Pancreas (tissue), 10 donors: ENCODE measurements around the gene ABLIM2. TPM values are rescaled to one million over a fixed set of nuclear protein-coding genes. Genes with fewer than 3 reads are reported as not detected.

Experiments
- ATAC-seq, 4 donors: fragments of 200-7000 bp; cut with Tn5 transposase; one replicate each; pipeline versions ENCODE4 v1.8.0 to v1.9.1; 2020; ENCODE audit warnings: mild to moderate bottlenecking in 4 of 4, moderate library complexity in 4 of 4
- DNase-seq, 6 donors: peaks; one replicate each; pipeline ENCODE4 v3.0.0-alpha.2; 2020
- FAIRE-seq: peaks from 2 replicates; lab custom pipeline; 2012; peaks lifted over from hg19 to GRCh38; lab: Jason Lieb, UNC
- H3K27ac ChIP-seq, 4 donors: fragments of 200-600 bp; sonication (generic); 1 replicate in 3 of 4; 2 replicates in 1 of 4; pipeline versions ENCODE4 v1.5.0 to v1.8.0; 2020
- H3K27me3 ChIP-seq, 4 donors: fragments of 200-600 bp; one replicate each; pipeline ENCODE4 v1.8.0; 2021
- H3K36me3 ChIP-seq, 3 donors: fragments of 200-600 bp; sonication (generic) in 1 of 3; one replicate each; pipeline versions ENCODE4 v1.5.0 to v1.8.0; 2020 to 2021
- H3K4me1 ChIP-seq, 3 donors: fragments of 200-600 bp; one replicate each; pipeline ENCODE4 v1.8.0; 2021
- H3K4me3 ChIP-seq, 4 donors: fragments of 200-600 bp; sonication (generic) in 2 of 4; one replicate each; pipeline versions ENCODE4 v1.5.0 to v1.8.0; 2020 to 2021
- H3K9me3 ChIP-seq, 4 donors: fragments of 200-600 bp; one replicate each; pipeline ENCODE4 v1.8.0; 2021
- CTCF ChIP-seq, 4 donors: fragments of 200-600 bp; sonication (generic) in 3 of 4; IDR thresholded peaks; one replicate each; pipeline versions ENCODE4 v1.5.0 to v1.8.0; 2021; ENCODE audit warnings: antibody characterized with exemption in 4 of 4
- WGBS, 2 donors: extraction: QIAGEN DNeasy Blood & Tissue Kit; methylation state at CpG; one replicate each; pipeline ENCODE4 v1.1.7; 2013; 5-methylcytosine and 5-hydroxymethylcytosine counted together
- intact Hi-C, 3 donors: fragments of 100-400 bp; cut with DNase I; formaldehyde crosslinking; loops; one replicate each; pipeline versions ENCODE4 v1.11.1 to v1.14.2; 2022
- polyA plus RNA-seq, 2 donors: library from polyadenylated mRNA; stranded (reverse); fragments of 200-250 nt; gene quantifications; one replicate each; pipeline ENCODE4 v1.2.3, GENCODE V29; 2013
- total RNA-seq, 6 donors: library from RNA; stranded (reverse); fragmentation: NEBNext Ultra II Directional in 4 of 6; extraction: Animal tissue kit (Norgen Biotek cat#: 25700) in 4 of 6; gene quantifications; one replicate each; pipeline versions ENCODE4 v1.2.1 to v1.2.4, GENCODE V29; 2021 to 2023
- donor health status: healthy with polysubstance abuse.
- donor health status: DM: no; HTN: no; CAD: no; lungs with moderate emphysema.
- donor health status: DM: no; HTN: no; CAD: no.
- donor health status: control.
- donor health status: control.
- donor health status: Bipolar disorder and iron deficiency.
- donor health status: DM: yes; HTN: yes; CAD: no.
- donor health status: DM: no; HTN: no; CAD: no.
- donor health status: DM: no; HTN: no; CAD: no.
- donor health status: DM: yes; HTN: yes; CAD: no.

ABLIM2 gene
- total and polyA plus RNA-seq, 8 donors, result 4.3 to 13.1 (median 6.6) TPM

- no peak for ATAC-seq
- no peak for DNase-seq
- Histone ChIP-seq H3K36me3 (no peaks in the 10 kb centered on the region), H3K9me3 (no peaks in the 10 kb centered on the region), H3K27ac (no peak overlapping the region), H3K4me3 (no peak overlapping the region), H3K27me3 (no peaks in the 10 kb centered on the region), H3K4me1 (no peaks in the 10 kb centered on the region)
- WGBS, 2 donors, result 86 to 95% methylated on average over 5 of the region's 5 CpGs
- no peak for TF ChIP-seq CTCF (IDR thresholded peaks at IDR 0.05)
- intact Hi-C loops, result no loop called here
- FAIRE-seq, result no peak
Observed at GRCh38 chr4:8168832-8169598, 10.4 kb upstream of the ABLIM2 start.

- intact Hi-C loops, result no loop called here
- ATAC-seq, result no peak
- WGBS, 2 donors, result 95 to 100% methylated on average over 1 of the region's 1 CpG
Observed at GRCh38 chr4:8168232-8168631, 9.6 kb upstream of the ABLIM2 start.

GRCh38 chr4:8167815-8168214, 9.2 kb upstream of the ABLIM2 start:
- Histone ChIP-seq H3K9me3 (no peaks in the 10 kb centered on the region), H3K4me3 (no peak overlapping the region), H3K36me3 (no peaks in the 10 kb centered on the region), H3K27me3 (no peaks in the 10 kb centered on the region), H3K27ac (no peak overlapping the region), H3K4me1 (no peaks in the 10 kb centered on the region)
- no peak for TF ChIP-seq CTCF (IDR thresholded peaks at IDR 0.05)
- peak in 3 of 4 donors; percentile 23 to 67 (median 65) for ATAC-seq
- no peak for DNase-seq
- intact Hi-C loops, result no loop called here
- no peak for FAIRE-seq
- 47 to 60% methylated on average over 2 of the region's 2 CpGs for WGBS, 2 donors

More at GRCh38 chr4:8168232-8168631, 9.6 kb upstream of the ABLIM2 start:
- no peaks in the 10 kb centered on the region for H3K36me3 ChIP-seq
- no peak for DNase-seq
- FAIRE-seq, result no peak
- no peak overlapping the region for H3K27ac ChIP-seq
- H3K27me3 ChIP-seq, result no peaks in the 10 kb centered on the region
- H3K9me3 ChIP-seq, result no peaks in the 10 kb centered on the region
- H3K4me3 ChIP-seq, result no peak overlapping the region
- no peaks in the 10 kb centered on the region for H3K4me1 ChIP-seq
- TF ChIP-seq CTCF (IDR thresholded peaks at IDR 0.05), result no peak

- no peaks in the 10 kb centered on the region for H3K4me1 ChIP-seq
- intact Hi-C loops, result no loop called here
- H3K27me3 ChIP-seq, result no peaks in the 10 kb centered on the region
- ATAC-seq (peak in 1 of 4 donors; percentile 12), FAIRE-seq (no peak), DNase-seq (no peak)
- H3K27ac ChIP-seq, result no peak overlapping the region
- no peak for TF ChIP-seq CTCF (IDR thresholded peaks at IDR 0.05)
- no peaks in the 10 kb centered on the region for H3K9me3 ChIP-seq
- 62 to 84% methylated on average over 2 of the region's 2 CpGs for WGBS, 2 donors
- no peak overlapping the region for H3K4me3 ChIP-seq
- no peaks in the 10 kb centered on the region for H3K36me3 ChIP-seq
Observed at GRCh38 chr4:8167291-8167690, 8.7 kb upstream of the ABLIM2 start.

- 84 to 87% methylated on average over 6 of the region's 6 CpGs for WGBS, 2 donors
- DNase-seq (peak in 2 of 6 donors; percentile 18 to 40), ATAC-seq (no peak), FAIRE-seq (no peak)
- H3K9me3 ChIP-seq, result no peaks in the 10 kb centered on the region
- H3K4me3 ChIP-seq, result no peak overlapping the region
- no peaks in the 10 kb centered on the region for H3K36me3 ChIP-seq
- no peak for TF ChIP-seq CTCF (IDR thresholded peaks at IDR 0.05)
- H3K27ac ChIP-seq, result no peak overlapping the region
- H3K4me1 ChIP-seq, result peaks cover 0 to under 1% (median 0%) of the 10 kb centered on the region in 3 donors
- intact Hi-C loops, result no loop called here
- H3K27me3 ChIP-seq, result no peaks in the 10 kb centered on the region
Observed at GRCh38 chr4:8165374-8165896, 6.8 kb upstream of the ABLIM2 start.
